ENCODE data around the gene ADRA2A.

The ADRA2A gene

DNA sequence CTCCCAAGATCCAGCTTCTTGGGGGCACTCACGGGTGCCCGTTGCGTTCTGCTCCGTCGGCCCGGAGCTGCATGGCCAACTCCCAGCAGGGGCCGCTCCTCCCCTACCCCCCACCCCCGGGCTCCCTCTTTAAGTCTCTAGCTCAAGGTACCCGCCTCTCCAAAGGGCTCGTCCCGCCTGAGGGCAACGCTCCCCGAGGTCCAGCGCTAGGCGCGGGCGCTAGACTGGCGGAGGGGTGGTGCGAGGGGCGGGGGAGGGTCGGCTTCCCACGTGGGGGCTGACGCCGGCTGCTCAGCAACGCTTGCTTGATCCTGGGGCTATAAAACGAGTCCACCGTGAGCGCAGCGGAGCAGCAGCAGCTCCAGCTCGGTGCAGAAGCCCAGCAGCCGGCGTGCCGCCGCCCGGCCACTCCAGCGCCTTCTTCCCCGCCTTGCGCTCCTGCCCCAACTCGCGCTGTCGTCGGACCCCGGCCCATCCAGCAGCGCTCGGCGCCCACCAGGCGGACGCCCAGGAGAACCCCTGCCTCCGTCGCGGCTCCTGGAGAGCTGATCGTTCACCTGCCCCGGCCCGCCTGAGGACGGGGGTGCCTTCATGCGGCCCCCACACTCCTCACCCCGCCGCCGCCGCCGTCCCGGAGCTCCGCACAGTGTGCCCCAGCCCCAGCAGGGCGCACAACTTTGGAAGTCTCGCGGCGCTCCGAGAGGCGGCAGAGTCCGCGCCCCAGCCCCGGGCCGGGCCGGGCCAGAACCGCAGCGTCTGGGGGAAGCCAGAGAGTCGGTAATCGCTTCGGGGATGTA, at the start of gene ADRA2A:
TSS of gene ADRA2A (plus strand) at position 348 of the 797 bp plus-strand sequence. CDS start 968 bp downstream, outside the sequence.
- Histone ChIP-seq H3K4me1 (ENCODE audit: control insufficient read depth, insufficient read depth, low read length) (peaks cover 3% of the 10 kb centered on the region), H3K27me3 (ENCODE audit: control insufficient read depth, insufficient read depth, low read length) (peaks cover 16% of the 10 kb centered on the region), H3K9ac (ENCODE audit: low read length) (no peak within 1 kb of the TSS), H3K4me3 (ENCODE audit: low read length) (peak within 1 kb of the TSS; percentile 75), H3K36me3 (ENCODE audit: control insufficient read depth, insufficient read depth, low read length) (no peaks in the 10 kb centered on the region), H3K27ac (ENCODE audit: low read depth, low read length) (no peak within 1 kb of the TSS)

DNA sequence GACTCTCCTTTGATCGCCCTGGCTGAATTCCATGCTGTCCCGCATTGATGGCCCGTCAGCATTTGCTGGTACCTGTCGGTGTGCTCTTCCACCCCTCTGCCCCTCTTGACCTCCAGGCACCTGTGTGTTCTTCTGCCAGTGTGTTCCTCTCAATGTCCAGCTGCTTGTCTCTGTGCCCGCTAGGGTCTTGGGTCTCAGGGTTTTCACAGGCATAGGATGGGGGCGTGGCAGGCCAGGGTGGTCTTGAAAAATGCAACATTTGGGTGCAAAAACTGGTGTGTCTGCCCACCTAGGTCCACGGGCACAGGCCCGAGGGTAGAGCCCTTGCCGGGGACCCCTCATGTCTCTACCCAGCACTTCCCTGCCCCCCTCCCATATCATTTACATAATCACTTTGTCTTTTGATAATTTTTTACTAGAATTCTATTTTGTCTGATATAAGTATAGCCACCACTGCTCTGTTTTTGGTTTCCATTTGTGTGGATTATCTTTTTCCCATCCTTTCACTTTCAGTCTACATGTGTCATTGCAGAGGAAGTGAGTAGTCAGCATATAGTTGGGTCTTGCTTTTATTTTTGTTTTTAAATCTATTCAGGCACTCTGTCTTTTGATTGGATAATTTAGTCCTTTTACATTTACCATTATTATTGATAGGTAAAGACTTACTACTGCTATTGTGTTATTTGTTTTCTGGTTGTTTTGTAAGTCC, 46.6 kb upstream of the ADRA2A start:
- H3K9ac ChIP-seq (ENCODE audit: low read length) = no peak overlapping the region
- no peaks in the 10 kb centered on the region for H3K36me3 ChIP-seq (ENCODE audit: control insufficient read depth, insufficient read depth, low read length)
- H3K4me3 ChIP-seq (ENCODE audit: low read length) = no peak overlapping the region
- no peak overlapping the region for H3K27ac ChIP-seq (ENCODE audit: low read depth, low read length)
- no peaks in the 10 kb centered on the region for H3K4me1 ChIP-seq (ENCODE audit: control insufficient read depth, insufficient read depth, low read length)
- H3K27me3 ChIP-seq (ENCODE audit: control insufficient read depth, insufficient read depth, low read length) = no peaks in the 10 kb centered on the region

DNA sequence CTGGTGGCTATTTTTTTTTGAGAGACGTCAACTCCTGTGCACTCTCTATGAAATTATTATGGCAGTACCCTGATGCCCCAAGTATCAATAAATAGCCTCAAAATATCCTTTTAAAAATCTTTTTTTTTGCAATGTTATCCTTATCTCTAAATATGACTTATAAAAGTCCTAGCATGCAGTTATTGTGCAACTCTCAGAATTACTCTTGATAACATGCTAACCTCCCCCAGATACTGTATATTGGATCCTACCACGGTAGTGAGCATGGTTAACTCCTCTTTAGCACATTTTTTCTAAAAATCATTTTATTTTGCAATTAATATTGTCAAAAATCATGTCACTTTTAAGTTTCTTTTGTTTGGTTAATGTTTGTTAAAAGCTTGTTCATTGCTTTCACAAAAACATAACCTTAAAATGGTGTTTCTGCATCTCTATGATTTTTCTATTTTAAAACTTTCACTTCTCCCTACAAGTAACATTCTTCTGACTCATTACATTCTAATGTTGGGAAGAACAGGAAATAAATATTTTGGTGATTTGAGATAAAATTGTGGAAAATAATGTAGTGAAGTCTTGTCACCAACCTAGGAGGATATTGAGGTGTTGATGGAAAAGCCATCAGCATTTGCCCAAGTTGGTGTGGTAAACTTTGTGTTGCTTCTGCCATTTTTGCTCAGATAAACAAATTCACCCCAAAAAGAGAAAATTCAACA, 42.1 kb upstream of the ADRA2A start:
- Histone ChIP-seq H3K36me3 (ENCODE audit: control insufficient read depth, insufficient read depth, low read length) (no peaks in the 10 kb centered on the region), H3K27me3 (ENCODE audit: control insufficient read depth, insufficient read depth, low read length) (no peaks in the 10 kb centered on the region), H3K9ac (ENCODE audit: low read length) (no peak overlapping the region), H3K4me3 (ENCODE audit: low read length) (no peak overlapping the region), H3K27ac (ENCODE audit: low read depth, low read length) (no peak overlapping the region), H3K4me1 (ENCODE audit: control insufficient read depth, insufficient read depth, low read length) (no peaks in the 10 kb centered on the region)

DNA sequence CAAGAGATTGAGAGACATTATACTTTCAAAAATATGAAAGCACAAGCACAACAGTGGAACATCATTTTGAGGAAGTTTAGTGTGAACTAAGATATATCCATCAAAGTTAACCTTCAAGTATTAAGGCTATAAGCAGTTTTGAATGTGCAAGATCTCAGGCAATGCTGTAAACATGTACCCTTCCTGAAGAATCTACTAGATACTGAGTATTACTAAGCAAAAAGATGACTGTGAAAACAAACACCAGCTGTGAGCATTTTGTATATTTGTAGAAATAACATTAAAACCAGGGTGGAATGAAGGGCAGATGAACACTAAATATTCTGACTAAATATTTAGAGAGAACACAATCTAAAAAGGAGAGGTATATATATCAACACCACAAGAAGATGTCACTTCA, 41.3 kb upstream of the ADRA2A start:
- H3K27me3 ChIP-seq (ENCODE audit: control insufficient read depth, insufficient read depth, low read length) = no peaks in the 10 kb centered on the region

DNA sequence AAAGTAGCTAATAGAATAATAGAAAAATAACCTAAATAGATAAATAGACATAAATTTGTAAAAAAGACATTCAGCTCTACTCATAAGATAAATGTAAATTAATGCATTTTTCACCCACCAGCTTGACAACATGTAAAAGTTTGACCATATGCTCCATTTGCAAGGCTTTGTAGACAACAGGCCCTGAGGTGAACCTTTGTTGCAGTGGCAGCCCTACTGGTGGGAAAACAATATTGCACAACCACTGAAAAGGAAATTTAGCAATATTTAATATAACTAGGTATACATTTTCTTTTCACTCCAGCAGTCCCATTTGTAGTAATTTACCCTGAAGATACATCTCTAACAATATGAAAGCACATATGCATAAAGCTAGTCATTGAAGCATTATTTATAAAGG, 39.0 kb upstream of the ADRA2A start:
- no peaks in the 10 kb centered on the region for H3K4me1 ChIP-seq (ENCODE audit: control insufficient read depth, insufficient read depth, low read length)
- H3K27ac ChIP-seq (ENCODE audit: low read depth, low read length) = no peak overlapping the region
- no peak overlapping the region for H3K4me3 ChIP-seq (ENCODE audit: low read length)
- H3K9ac ChIP-seq (ENCODE audit: low read length) = no peak overlapping the region
- no peaks in the 10 kb centered on the region for H3K36me3 ChIP-seq (ENCODE audit: control insufficient read depth, insufficient read depth, low read length)
- H3K27me3 ChIP-seq (ENCODE audit: control insufficient read depth, insufficient read depth, low read length) = no peaks in the 10 kb centered on the region

More for the DNA sequence above, 41.3 kb upstream of the ADRA2A start:
- Histone ChIP-seq H3K4me1 (ENCODE audit: control insufficient read depth, insufficient read depth, low read length) (no peaks in the 10 kb centered on the region), H3K9ac (ENCODE audit: low read length) (no peak overlapping the region), H3K36me3 (ENCODE audit: control insufficient read depth, insufficient read depth, low read length) (no peaks in the 10 kb centered on the region), H3K4me3 (ENCODE audit: low read length) (no peak overlapping the region), H3K27ac (ENCODE audit: low read depth, low read length) (no peak overlapping the region)

DNA sequence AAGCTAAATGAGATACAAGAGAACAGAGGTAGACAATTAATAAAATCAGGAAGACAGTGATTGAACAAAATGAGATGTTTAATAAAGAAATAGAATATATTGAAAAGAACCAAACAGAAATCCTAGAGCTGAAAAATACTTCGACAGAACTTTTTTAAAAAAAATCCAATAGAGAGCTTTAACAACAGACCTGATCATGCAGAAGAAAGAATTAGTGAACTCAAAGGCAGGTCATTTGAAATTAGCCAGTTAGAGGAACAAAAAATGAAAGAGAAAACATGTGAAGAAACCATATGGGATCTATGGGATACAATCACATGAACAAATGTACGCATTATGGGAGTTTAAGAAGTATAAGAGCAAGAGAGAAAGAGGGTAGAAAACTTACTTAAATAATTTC, 37.3 kb upstream of the ADRA2A start:
- no peaks in the 10 kb centered on the region for H3K4me1 ChIP-seq (ENCODE audit: control insufficient read depth, insufficient read depth, low read length)
- H3K9ac ChIP-seq (ENCODE audit: low read length) = no peak overlapping the region
- no peak overlapping the region for H3K4me3 ChIP-seq (ENCODE audit: low read length)
- H3K36me3 ChIP-seq (ENCODE audit: control insufficient read depth, insufficient read depth, low read length) = no peaks in the 10 kb centered on the region
- no peak overlapping the region for H3K27ac ChIP-seq (ENCODE audit: low read depth, low read length)
- no peaks in the 10 kb centered on the region for H3K27me3 ChIP-seq (ENCODE audit: control insufficient read depth, insufficient read depth, low read length)

DNA sequence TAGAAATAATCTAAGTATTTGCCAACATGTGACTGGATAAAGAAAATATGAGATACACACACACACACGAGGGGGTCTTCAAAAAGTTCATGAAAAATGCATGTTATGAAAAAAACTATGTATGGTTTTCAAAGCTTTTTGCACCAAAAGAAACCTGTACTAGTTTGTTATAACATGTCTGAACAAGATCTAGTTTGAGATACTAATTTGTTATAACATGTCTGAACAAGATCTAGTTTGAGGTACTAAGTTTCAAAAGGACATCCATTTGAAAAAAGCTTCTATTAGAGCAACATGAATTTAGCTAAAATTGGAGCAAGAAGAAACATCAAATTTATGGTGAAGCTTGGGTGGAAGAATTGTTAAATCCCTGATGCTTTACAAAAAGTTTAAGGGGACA, 19.8 kb upstream of the ADRA2A start:
- H3K27ac ChIP-seq (ENCODE audit: low read depth, low read length) = no peak overlapping the region
- H3K4me1 ChIP-seq (ENCODE audit: control insufficient read depth, insufficient read depth, low read length) = no peaks in the 10 kb centered on the region
- H3K36me3 ChIP-seq (ENCODE audit: control insufficient read depth, insufficient read depth, low read length) = no peaks in the 10 kb centered on the region
- no peak overlapping the region for H3K4me3 ChIP-seq (ENCODE audit: low read length)
- H3K27me3 ChIP-seq (ENCODE audit: control insufficient read depth, insufficient read depth, low read length) = no peaks in the 10 kb centered on the region
- no peak overlapping the region for H3K9ac ChIP-seq (ENCODE audit: low read length)

DNA sequence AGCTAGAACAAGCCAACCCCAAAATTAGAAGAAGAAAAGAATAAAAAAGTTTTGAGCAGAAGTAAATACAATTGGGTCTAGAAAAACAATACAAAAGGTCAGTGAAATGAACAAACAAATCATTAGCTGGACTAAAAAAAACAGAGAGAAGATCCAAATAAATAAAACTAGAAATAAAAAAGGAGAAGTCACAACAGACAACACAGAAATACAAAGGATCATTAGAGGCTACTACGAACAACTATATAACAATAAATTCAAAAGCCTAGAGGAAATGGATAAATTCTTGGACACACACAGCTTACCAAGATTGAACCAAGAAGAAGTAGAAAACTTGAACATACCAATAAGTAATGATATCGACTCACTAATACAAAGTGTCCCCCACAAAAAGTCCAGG, 13.4 kb upstream of the ADRA2A start:
- Histone ChIP-seq H3K4me3 (ENCODE audit: low read length) (no peak overlapping the region), H3K9ac (ENCODE audit: low read length) (no peak overlapping the region), H3K27ac (ENCODE audit: low read depth, low read length) (no peak overlapping the region), H3K36me3 (ENCODE audit: control insufficient read depth, insufficient read depth, low read length) (no peaks in the 10 kb centered on the region), H3K27me3 (ENCODE audit: control insufficient read depth, insufficient read depth, low read length) (no peaks in the 10 kb centered on the region), H3K4me1 (ENCODE audit: control insufficient read depth, insufficient read depth, low read length) (no peaks in the 10 kb centered on the region)

DNA sequence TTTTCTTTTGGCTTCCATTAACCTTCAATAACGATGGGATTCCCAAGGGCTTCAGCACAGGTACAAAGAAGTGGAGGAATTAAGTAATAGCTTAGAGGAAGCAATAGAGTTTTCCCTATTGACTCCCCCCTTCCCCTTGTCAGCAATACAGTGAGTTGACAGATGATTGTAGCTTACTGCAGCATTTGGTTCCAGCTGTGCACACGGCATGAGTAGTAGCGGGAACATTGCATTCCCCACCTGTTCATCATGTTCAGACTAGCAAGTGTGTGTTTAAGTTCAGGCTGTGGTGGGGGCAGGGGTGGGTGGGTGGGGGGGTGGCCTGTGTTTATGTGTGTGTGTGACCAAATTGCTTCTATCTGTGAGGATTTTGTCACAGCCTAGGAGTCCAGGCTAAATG, 4.6 kb upstream of the ADRA2A start:
- no peak overlapping the region for H3K9ac ChIP-seq (ENCODE audit: low read length)
- no peak overlapping the region for H3K4me3 ChIP-seq (ENCODE audit: low read length)
- H3K36me3 ChIP-seq (ENCODE audit: control insufficient read depth, insufficient read depth, low read length) = no peaks in the 10 kb centered on the region
- H3K27ac ChIP-seq (ENCODE audit: low read depth, low read length) = no peak overlapping the region
- no peaks in the 10 kb centered on the region for H3K4me1 ChIP-seq (ENCODE audit: control insufficient read depth, insufficient read depth, low read length)
- peaks cover 8% of the 10 kb centered on the region for H3K27me3 ChIP-seq (ENCODE audit: control insufficient read depth, insufficient read depth, low read length)

DNA sequence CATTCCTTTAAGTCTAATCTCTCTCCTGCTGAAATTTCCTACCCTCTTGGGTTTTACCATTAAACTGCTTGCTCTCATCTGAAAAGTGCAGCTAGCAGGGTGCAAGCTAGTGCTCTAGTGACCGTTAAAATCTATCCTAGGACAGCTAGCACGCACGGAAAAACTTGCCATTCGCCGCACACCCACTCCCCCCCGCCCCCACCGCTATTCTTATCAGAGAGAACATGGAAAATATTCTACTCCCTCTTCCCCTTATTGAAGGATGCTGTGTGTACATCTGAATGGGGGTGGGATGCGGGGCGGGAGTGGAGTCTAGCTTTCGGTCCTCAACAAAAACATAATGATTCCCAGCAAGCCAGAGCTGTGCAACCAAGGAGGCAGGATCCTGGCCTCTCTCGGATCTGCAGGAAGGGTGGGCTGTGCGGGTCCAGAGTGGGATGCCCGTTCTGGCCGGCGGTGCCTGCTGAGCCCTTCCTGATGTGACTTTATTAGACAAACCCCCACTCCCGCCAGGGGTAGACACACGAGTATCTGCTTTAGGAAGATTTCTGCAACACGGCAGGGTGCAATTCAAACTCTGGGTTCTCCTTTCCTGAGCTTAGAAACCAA, 1.1 kb upstream of the ADRA2A start:
- no peak overlapping the region for H3K9ac ChIP-seq (ENCODE audit: low read length)
- peaks cover 3% of the 10 kb centered on the region for H3K4me1 ChIP-seq (ENCODE audit: control insufficient read depth, insufficient read depth, low read length)
- peak overlapping the region; percentile 75 for H3K4me3 ChIP-seq (ENCODE audit: low read length)
- no peak overlapping the region for H3K27ac ChIP-seq (ENCODE audit: low read depth, low read length)
- peaks cover 16% of the 10 kb centered on the region for H3K27me3 ChIP-seq (ENCODE audit: control insufficient read depth, insufficient read depth, low read length)
- no peaks in the 10 kb centered on the region for H3K36me3 ChIP-seq (ENCODE audit: control insufficient read depth, insufficient read depth, low read length)

DNA sequence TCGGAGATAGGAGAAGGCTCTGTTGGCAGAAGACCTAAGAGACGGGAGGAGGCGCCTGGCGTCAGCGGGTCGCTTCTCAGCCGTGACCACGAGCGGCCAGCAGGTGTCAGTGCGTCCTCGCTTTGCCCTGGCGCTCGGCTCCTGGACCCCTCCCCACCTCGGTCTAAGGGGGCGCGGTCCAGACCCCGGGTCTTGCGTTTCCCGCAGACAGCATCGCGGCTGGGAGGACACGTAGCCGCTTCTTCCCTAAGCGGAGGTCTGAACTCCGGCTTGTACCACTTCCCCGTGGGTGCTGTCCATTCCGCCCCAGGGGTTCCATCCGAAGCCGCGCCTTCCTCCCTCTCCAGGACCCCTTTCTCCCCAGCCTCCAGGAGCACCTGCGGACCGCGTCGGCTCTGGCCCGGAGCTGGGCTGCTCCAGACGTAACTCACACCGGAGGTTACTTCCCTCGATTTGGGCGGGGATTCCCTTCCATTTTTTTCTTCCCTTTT, 593 bp upstream of the ADRA2A start:
- peaks cover 16% of the 10 kb centered on the region for H3K27me3 ChIP-seq (ENCODE audit: control insufficient read depth, insufficient read depth, low read length)
- no peaks in the 10 kb centered on the region for H3K36me3 ChIP-seq (ENCODE audit: control insufficient read depth, insufficient read depth, low read length)
- H3K9ac ChIP-seq (ENCODE audit: low read length) = no peak overlapping the region
- peaks cover 3% of the 10 kb centered on the region for H3K4me1 ChIP-seq (ENCODE audit: control insufficient read depth, insufficient read depth, low read length)
- H3K27ac ChIP-seq (ENCODE audit: low read depth, low read length) = no peak overlapping the region
- peak overlapping the region; percentile 75 for H3K4me3 ChIP-seq (ENCODE audit: low read length)

DNA sequence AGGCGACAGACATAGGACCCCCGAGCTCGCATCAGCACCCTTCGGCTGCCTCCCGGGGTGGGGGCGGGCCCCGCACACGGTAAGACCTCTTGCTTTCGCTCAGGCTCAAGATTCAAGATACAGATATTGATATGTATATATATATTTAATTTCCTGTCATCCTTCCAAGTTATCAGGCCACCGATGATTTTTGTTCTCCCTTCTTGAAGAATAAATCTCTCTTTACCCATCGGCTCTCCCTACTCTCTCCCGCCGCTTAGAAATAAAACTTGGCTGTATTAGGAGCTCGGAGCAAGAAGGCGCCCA, 603 bp downstream of the ADRA2A start:
- H3K36me3 ChIP-seq (ENCODE audit: control insufficient read depth, insufficient read depth, low read length) = no peaks in the 10 kb centered on the region
- peaks cover 16% of the 10 kb centered on the region for H3K27me3 ChIP-seq (ENCODE audit: control insufficient read depth, insufficient read depth, low read length)
- peak overlapping the region; percentile 75 for H3K4me3 ChIP-seq (ENCODE audit: low read length)
- H3K27ac ChIP-seq (ENCODE audit: low read depth, low read length) = no peak overlapping the region
- H3K4me1 ChIP-seq (ENCODE audit: control insufficient read depth, insufficient read depth, low read length) = peaks cover 3% of the 10 kb centered on the region
- no peak overlapping the region for H3K9ac ChIP-seq (ENCODE audit: low read length)
